ENCODE results near the gene STARD5.

- TF ChIP-seq TFAP4 (CRISPR knock-in tag; IDR thresholded peaks at IDR 0.05; ENCODE audit: borderline replicate concordance) (no peak), ZKSCAN3 (CRISPR knock-in tag; IDR thresholded peaks at IDR 0.05) (no peak), POLR2AphosphoS5 (IDR thresholded peaks at IDR 0.05; ENCODE audit: control insufficient read depth, insufficient read depth, low read depth, low read length) (no peak)
- TF ChIP-seq, protein P1, sequence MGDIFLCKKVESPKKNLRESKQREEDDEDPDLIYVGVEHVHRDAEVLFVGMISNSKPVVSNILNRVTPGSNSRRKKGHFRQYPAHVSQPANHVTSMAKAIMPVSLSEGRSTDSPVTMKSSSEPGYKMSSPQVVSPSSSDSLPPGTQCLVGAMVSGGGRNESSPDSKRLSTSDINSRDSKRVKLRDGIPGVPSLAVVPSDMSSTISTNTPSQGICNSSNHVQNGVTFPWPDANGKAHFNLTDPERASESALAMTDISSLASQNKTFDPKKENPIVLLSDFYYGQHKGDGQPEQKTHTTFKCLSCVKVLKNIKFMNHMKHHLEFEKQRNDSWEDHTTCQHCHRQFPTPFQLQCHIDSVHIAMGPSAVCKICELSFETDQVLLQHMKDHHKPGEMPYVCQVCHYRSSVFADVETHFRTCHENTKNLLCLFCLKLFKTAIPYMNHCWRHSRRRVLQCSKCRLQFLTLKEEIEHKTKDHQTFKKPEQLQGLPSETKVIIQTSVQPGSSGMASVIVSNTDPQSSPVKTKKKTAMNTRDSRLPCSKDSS (IDR thresholded peaks at IDR 0.05; ENCODE audit: low read depth, partially characterized antibody) = no peak
Observed at GRCh38 chr15:81372575-81372974, 48.6 kb upstream of the STARD5 start.
